GM06990 (cell line): ENCODE data around the gene PTPRT.

Source experiments
- DNase-seq: peaks from one replicate; pipeline ENCODE4 v3.0.0-alpha.2; 2011; ENCODE audit not compliant: insufficient read length; ENCODE audit errors: extremely low read depth
- H3K27me3 ChIP-seq: replicated peaks from 2 replicates; pipeline ENCODE4 v1.6.0; 2011; ENCODE audit warnings: low read length; ENCODE audit not compliant: control insufficient read depth, insufficient read depth
- H3K36me3 ChIP-seq: 2 replicates; pipeline ENCODE4 v1.5.1; 2011; ENCODE audit warnings: low read length; ENCODE audit not compliant: control insufficient read depth, insufficient read depth
- H3K4me3 ChIP-seq: replicated peaks from 2 replicates; pipeline ENCODE4 v1.5.1; 2011; ENCODE audit warnings: low read depth, mild to moderate bottlenecking, control low read depth, low read length
- TF ChIP-seq, protein P1 (sequence below): IDR thresholded peaks from 2 replicates; pipeline ENCODE4 v1.5.1; 2011; ENCODE audit warnings: low read length, control low read depth, mild to moderate bottlenecking, inconsistent platforms; ENCODE audit not compliant: insufficient read depth, poor library complexity, severe bottlenecking

Gene PTPRT

DNA sequence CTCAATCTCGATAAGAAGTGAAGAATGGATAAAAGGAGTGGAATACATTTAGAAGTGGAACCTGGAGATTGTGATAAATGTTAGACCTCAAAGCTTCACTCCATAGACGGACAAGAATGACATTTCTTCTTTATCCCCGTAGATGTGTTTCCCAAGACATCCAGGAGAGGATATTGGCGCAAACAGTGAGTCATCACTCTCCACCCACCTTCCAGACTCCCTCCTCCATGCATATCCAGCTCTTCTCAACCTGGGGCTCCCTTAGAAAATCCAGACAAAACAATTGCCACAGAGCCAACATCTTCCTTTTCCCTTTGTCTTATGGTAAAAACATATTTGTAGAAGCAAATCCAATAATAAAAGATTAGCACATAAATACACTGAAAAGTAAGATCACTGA lies 586.1 kb downstream of the PTPRT start:
- H3K4me3 ChIP-seq: no peak overlapping the region
- H3K36me3 ChIP-seq: no peaks in the 10 kb centered on the region
- TF ChIP-seq, protein P1, sequence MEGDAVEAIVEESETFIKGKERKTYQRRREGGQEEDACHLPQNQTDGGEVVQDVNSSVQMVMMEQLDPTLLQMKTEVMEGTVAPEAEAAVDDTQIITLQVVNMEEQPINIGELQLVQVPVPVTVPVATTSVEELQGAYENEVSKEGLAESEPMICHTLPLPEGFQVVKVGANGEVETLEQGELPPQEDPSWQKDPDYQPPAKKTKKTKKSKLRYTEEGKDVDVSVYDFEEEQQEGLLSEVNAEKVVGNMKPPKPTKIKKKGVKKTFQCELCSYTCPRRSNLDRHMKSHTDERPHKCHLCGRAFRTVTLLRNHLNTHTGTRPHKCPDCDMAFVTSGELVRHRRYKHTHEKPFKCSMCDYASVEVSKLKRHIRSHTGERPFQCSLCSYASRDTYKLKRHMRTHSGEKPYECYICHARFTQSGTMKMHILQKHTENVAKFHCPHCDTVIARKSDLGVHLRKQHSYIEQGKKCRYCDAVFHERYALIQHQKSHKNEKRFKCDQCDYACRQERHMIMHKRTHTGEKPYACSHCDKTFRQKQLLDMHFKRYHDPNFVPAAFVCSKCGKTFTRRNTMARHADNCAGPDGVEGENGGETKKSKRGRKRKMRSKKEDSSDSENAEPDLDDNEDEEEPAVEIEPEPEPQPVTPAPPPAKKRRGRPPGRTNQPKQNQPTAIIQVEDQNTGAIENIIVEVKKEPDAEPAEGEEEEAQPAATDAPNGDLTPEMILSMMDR: no peak
- no peaks in the 10 kb centered on the region for H3K27me3 ChIP-seq
- DNase-seq: no peak

DNA sequence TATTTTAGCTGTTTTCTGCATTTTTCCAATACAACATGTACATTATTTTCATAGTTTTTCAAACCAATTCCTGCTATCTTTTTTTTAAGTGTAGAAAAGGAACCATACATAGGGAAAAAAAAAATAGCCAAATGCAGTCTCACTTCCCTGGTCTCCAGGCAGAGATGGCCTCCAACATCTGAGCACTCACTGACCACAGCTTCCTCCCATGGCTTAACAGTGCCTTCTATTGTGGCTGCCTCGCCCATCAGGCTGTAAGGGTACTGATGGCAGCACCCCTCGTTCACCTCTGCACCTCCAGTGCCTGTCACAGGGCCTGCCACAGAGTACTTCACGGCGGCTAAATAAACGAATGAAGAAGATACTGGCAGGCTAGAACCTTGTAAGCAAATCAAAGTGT lies 591.1 kb downstream of the PTPRT start:
- no peak for DNase-seq
- TF ChIP-seq, protein P1: no peak
- H3K27me3 ChIP-seq: no peaks in the 10 kb centered on the region

DNA sequence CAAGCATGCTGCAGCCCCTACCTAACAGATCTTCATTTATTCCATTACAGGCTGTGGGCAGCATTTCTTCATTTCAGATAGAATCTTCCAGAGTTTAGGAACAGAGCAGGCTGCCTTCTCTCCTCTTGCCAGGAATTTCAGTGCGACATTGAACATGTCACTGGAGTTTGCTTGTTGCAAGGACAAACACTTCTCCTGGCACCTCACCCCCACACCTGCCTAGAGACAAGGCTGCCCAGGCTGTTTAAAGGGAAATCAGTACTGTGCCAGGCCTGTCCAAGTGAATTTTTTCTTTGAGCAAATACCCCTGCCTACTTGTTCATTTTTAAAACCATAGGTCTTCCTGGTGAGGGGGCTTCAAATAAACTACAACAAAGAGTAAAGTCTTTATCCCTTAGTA lies 594.1 kb downstream of the PTPRT start:
- no peak for DNase-seq
- H3K36me3 ChIP-seq: no peaks in the 10 kb centered on the region
- H3K27me3 ChIP-seq: no peaks in the 10 kb centered on the region
- H3K4me3 ChIP-seq: no peak overlapping the region
- TF ChIP-seq, protein P1: no peak

More for the DNA sequence above, 591.1 kb downstream of the PTPRT start:
- Histone ChIP-seq H3K4me3 (no peak overlapping the region), H3K36me3 (no peaks in the 10 kb centered on the region)

- H3K36me3 ChIP-seq: no peaks in the 10 kb centered on the region
- TF ChIP-seq, protein P1: no peak
- H3K27me3 ChIP-seq: no peaks in the 10 kb centered on the region
Measured at GRCh38 chr20:42594659-42595058, 595.0 kb downstream of the PTPRT start.

GRCh38 chr20:42594011-42594410 lies 595.7 kb downstream of the PTPRT start:
- Histone ChIP-seq H3K27me3 (no peaks in the 10 kb centered on the region), H3K36me3 (no peaks in the 10 kb centered on the region), H3K4me3 (no peak overlapping the region)
- TF ChIP-seq, protein P1: no peak
- no peak for DNase-seq

More at GRCh38 chr20:42594659-42595058, 595.0 kb downstream of the PTPRT start:
- H3K4me3 ChIP-seq: no peak overlapping the region
- no peak for DNase-seq

DNA sequence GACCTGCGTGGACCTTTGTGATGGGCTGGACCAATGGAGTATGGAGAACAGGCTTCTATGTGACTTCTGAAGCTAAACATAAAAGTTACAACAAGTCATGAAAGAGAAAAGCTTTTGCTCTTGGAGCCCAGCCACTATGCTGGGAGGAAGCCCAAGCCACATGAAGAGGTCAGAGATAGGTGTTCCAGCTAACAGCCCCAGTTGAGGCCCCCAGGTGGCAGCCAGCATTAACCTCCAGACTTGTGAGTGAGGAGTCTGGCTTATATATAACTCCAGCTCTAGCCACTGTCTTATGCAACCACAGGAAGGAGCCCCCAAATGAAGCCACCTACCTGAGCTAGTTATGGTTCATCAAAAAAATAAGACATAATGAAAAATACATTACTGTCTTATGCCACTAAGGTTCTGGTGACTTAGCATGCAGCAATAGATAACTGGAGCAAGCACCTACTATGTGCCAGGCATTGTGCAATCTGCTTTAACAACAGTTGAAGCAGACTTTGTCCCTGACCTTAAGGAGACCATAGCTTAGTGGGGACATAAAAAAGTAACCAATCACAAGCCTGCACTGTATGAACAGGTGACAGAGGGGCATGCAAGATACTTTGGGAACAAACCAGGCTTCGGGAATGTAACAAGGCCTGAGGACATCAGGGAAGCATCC lies 599.6 kb downstream of the PTPRT start:
- Histone ChIP-seq H3K4me3 (no peak overlapping the region), H3K36me3 (no peaks in the 10 kb centered on the region), H3K27me3 (no peaks in the 10 kb centered on the region)
- TF ChIP-seq, protein P1: no peak
- no peak for DNase-seq
